Mucosa of stomach (tissue), 1 donor: ENCODE data around the gene SHH.

Experiments
- H3K27me3 ChIP-seq: one replicate; pipeline ENCODE4 v1.7.0; 2013; ENCODE audit warnings: mild to moderate bottlenecking, low read length; ENCODE audit not compliant: control insufficient read depth, insufficient read depth
- H3K36me3 ChIP-seq: one replicate; pipeline ENCODE4 v1.7.0; 2013; ENCODE audit warnings: low read length; ENCODE audit not compliant: control insufficient read depth, insufficient read depth
- H3K4me1 ChIP-seq: one replicate; pipeline ENCODE4 v1.7.0; 2013; ENCODE audit warnings: mild to moderate bottlenecking, low read length; ENCODE audit not compliant: control insufficient read depth, insufficient read depth
- H3K4me3 ChIP-seq: one replicate; pipeline ENCODE4 v1.7.0; 2013; ENCODE audit warnings: low read length
- H3K9ac ChIP-seq: one replicate; pipeline ENCODE4 v1.7.0; 2013; ENCODE audit warnings: mild to moderate bottlenecking, low read length, moderate library complexity
- H3K9me3 ChIP-seq: one replicate; pipeline ENCODE4 v1.7.0; 2013; ENCODE audit warnings: mild to moderate bottlenecking, low read length, moderate library complexity; ENCODE audit not compliant: control insufficient read depth
- donor health status: Pancreatic carcinoma.

Gene SHH

GRCh38 chr7:155761162-155761561 is 51.1 kb downstream of the SHH start:
- Histone ChIP-seq H3K4me3 (no peak overlapping the region), H3K27me3 (no peaks in the 10 kb centered on the region), H3K9ac (no peak overlapping the region), H3K36me3 (no peaks in the 10 kb centered on the region), H3K9me3 (no peaks in the 10 kb centered on the region), H3K4me1 (peaks cover 6% of the 10 kb centered on the region)

GRCh38 chr7:155759740-155760430 is 52.4 kb downstream of the SHH start:
- Histone ChIP-seq H3K9me3 (no peaks in the 10 kb centered on the region), H3K4me1 (peaks cover 18% of the 10 kb centered on the region), H3K9ac (no peak overlapping the region), H3K36me3 (no peaks in the 10 kb centered on the region), H3K4me3 (no peak overlapping the region), H3K27me3 (no peaks in the 10 kb centered on the region)

GRCh38 chr7:155758348-155758747 is 53.9 kb downstream of the SHH start:
- peaks cover 34% of the 10 kb centered on the region for H3K4me1 ChIP-seq
- H3K4me3 ChIP-seq, result no peak overlapping the region
- no peaks in the 10 kb centered on the region for H3K36me3 ChIP-seq
- no peaks in the 10 kb centered on the region for H3K9me3 ChIP-seq
- H3K27me3 ChIP-seq, result no peaks in the 10 kb centered on the region
- no peak overlapping the region for H3K9ac ChIP-seq

GRCh38 chr7:155756322-155756721 is 55.9 kb downstream of the SHH start:
- H3K9me3 ChIP-seq, result no peaks in the 10 kb centered on the region
- H3K4me3 ChIP-seq, result no peak overlapping the region
- H3K4me1 ChIP-seq, result peaks cover 42% of the 10 kb centered on the region
- H3K9ac ChIP-seq, result no peak overlapping the region
- no peaks in the 10 kb centered on the region for H3K27me3 ChIP-seq
- H3K36me3 ChIP-seq, result no peaks in the 10 kb centered on the region

GRCh38 chr7:155755026-155755425 is 57.2 kb downstream of the SHH start:
- no peaks in the 10 kb centered on the region for H3K9me3 ChIP-seq
- H3K36me3 ChIP-seq, result no peaks in the 10 kb centered on the region
- H3K27me3 ChIP-seq, result no peaks in the 10 kb centered on the region
- no peak overlapping the region for H3K4me3 ChIP-seq
- H3K9ac ChIP-seq, result no peak overlapping the region
- peaks cover 42% of the 10 kb centered on the region for H3K4me1 ChIP-seq

- H3K36me3 ChIP-seq, result no peaks in the 10 kb centered on the region
- H3K27me3 ChIP-seq, result no peaks in the 10 kb centered on the region
- peaks cover 42% of the 10 kb centered on the region for H3K4me1 ChIP-seq
- H3K9ac ChIP-seq, result no peak overlapping the region
- no peaks in the 10 kb centered on the region for H3K9me3 ChIP-seq
- H3K4me3 ChIP-seq, result no peak overlapping the region
Observed at GRCh38 chr7:155754165-155754564, 58.1 kb downstream of the SHH start.

GRCh38 chr7:155753446-155753965 is 58.8 kb downstream of the SHH start:
- no peaks in the 10 kb centered on the region for H3K9me3 ChIP-seq
- no peak overlapping the region for H3K9ac ChIP-seq
- H3K27me3 ChIP-seq, result no peaks in the 10 kb centered on the region
- peaks cover 42% of the 10 kb centered on the region for H3K4me1 ChIP-seq
- H3K36me3 ChIP-seq, result no peaks in the 10 kb centered on the region
- H3K4me3 ChIP-seq, result no peak overlapping the region

GRCh38 chr7:155752756-155753445 is 59.4 kb downstream of the SHH start:
- H3K9ac ChIP-seq, result no peak overlapping the region
- H3K4me1 ChIP-seq, result peaks cover 42% of the 10 kb centered on the region
- no peak overlapping the region for H3K4me3 ChIP-seq
- H3K9me3 ChIP-seq, result no peaks in the 10 kb centered on the region
- H3K36me3 ChIP-seq, result no peaks in the 10 kb centered on the region
- no peaks in the 10 kb centered on the region for H3K27me3 ChIP-seq

- no peaks in the 10 kb centered on the region for H3K9me3 ChIP-seq
- H3K4me1 ChIP-seq, result peaks cover 39% of the 10 kb centered on the region
- H3K27me3 ChIP-seq, result no peaks in the 10 kb centered on the region
- no peak overlapping the region for H3K4me3 ChIP-seq
- H3K9ac ChIP-seq, result no peak overlapping the region
- no peaks in the 10 kb centered on the region for H3K36me3 ChIP-seq
Observed at GRCh38 chr7:155751409-155751808, 60.9 kb downstream of the SHH start.

- H3K36me3 ChIP-seq, result no peaks in the 10 kb centered on the region
- no peak overlapping the region for H3K4me3 ChIP-seq
- H3K27me3 ChIP-seq, result no peaks in the 10 kb centered on the region
- peaks cover 30% of the 10 kb centered on the region for H3K4me1 ChIP-seq
- H3K9ac ChIP-seq, result no peak overlapping the region
- H3K9me3 ChIP-seq, result no peaks in the 10 kb centered on the region
Observed at GRCh38 chr7:155750255-155751125, 61.8 kb downstream of the SHH start.
